ENCODE data around the gene ZNF221.
"Not testable (repeated sequence)": the region's sequence is repeated elsewhere in the genome, so short reads cannot be mapped to it uniquely, and the experiment has no call there.

The ZNF221 gene

DNA sequence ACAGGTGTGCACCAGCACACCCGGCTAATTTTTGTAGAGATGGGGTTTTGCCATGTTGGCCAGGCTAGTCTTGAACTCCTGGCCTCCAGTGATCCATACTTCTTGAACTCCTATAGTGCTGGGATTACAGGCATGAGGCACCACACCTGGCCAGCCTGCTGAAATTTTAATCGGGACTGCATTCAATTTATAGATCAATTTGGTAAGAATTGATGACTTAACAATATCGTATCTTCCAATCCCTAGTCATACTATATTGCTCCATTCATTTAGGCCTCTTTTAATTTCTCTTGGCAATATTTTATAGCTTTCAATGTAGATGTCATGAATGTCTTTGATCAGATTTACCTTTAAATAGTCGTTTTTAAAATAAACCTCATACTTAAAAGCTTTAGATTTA lies 10.3 kb upstream of the ZNF221 start:
- no peak overlapping the region for H3K9ac ChIP-seq (ENCODE audit: low read length)
- no peaks in the 10 kb centered on the region for H3K9me2 ChIP-seq (replicated peaks; ENCODE audit: insufficient read depth, low read length)
- H3K9me3 ChIP-seq (ENCODE audit: insufficient read depth, low read length), result peaks cover 7% of the 10 kb centered on the region
- H3F3A ChIP-seq (ENCODE audit: insufficient read depth), result no peaks in the 10 kb centered on the region
- H2AFZ ChIP-seq (ENCODE audit: low read depth, low read length, severe bottlenecking), result no peak overlapping the region
- no peaks in the 10 kb centered on the region for H3K27me3 ChIP-seq (ENCODE audit: low read length)
- no peaks in the 10 kb centered on the region for H4K20me1 ChIP-seq (ENCODE audit: low read depth, low read length)
- H3K4me3 ChIP-seq (ENCODE audit: insufficient read depth, low read length, poor library complexity, severe bottlenecking), result no peak overlapping the region
- no peak overlapping the region for H3K27ac ChIP-seq (ENCODE audit: low read depth, low read length)
- no peak overlapping the region for H3K4me2 ChIP-seq (ENCODE audit: low read depth, low read length, poor library complexity, severe bottlenecking)
- 0 out of 2 replicates have a peak, but pooled peaks cover 2% of the 10 kb centered on the region for H3K36me3 ChIP-seq (ENCODE audit: low read length)
- TF ChIP-seq EZH2phosphoT487 (conservative IDR thresholded peaks at IDR 0.05; ENCODE audit: low read length), result no peak
- TF ChIP-seq, protein P1, sequence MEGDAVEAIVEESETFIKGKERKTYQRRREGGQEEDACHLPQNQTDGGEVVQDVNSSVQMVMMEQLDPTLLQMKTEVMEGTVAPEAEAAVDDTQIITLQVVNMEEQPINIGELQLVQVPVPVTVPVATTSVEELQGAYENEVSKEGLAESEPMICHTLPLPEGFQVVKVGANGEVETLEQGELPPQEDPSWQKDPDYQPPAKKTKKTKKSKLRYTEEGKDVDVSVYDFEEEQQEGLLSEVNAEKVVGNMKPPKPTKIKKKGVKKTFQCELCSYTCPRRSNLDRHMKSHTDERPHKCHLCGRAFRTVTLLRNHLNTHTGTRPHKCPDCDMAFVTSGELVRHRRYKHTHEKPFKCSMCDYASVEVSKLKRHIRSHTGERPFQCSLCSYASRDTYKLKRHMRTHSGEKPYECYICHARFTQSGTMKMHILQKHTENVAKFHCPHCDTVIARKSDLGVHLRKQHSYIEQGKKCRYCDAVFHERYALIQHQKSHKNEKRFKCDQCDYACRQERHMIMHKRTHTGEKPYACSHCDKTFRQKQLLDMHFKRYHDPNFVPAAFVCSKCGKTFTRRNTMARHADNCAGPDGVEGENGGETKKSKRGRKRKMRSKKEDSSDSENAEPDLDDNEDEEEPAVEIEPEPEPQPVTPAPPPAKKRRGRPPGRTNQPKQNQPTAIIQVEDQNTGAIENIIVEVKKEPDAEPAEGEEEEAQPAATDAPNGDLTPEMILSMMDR (IDR thresholded peaks at IDR 0.05; ENCODE audit: insufficient read depth, low read length, poor library complexity, severe bottlenecking), result no peak
- H3K79me2 ChIP-seq (ENCODE audit: insufficient read depth, low read length), result no peaks in the 10 kb centered on the region

DNA sequence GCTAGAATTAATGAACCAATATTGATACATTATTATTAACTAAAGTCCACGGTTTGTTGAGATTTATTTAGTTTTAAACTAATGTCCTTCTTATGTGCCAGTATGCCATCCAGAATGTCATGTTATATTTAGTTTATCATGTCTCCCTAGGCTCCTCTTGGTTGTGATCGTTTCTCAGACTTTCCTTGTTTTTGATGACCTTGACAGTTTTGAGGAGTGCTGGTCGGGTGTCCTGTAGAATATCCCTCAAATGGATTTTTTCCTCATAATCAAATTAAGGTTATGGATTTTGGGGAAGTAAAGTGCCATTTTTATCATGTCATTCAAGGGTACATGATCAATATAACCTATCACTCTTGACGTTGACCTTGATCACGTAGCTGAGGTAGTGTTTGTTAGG lies 9.8 kb upstream of the ZNF221 start:
- H3F3A ChIP-seq (ENCODE audit: insufficient read depth), result no peaks in the 10 kb centered on the region
- no peaks in the 10 kb centered on the region for H3K9me2 ChIP-seq (replicated peaks; ENCODE audit: insufficient read depth, low read length)
- H3K4me3 ChIP-seq (ENCODE audit: insufficient read depth, low read length, poor library complexity, severe bottlenecking), result no peak overlapping the region
- no peak overlapping the region for H3K27ac ChIP-seq (ENCODE audit: low read depth, low read length)
- no peaks in the 10 kb centered on the region for H3K79me2 ChIP-seq (ENCODE audit: insufficient read depth, low read length)
- TF ChIP-seq, protein P1 (IDR thresholded peaks at IDR 0.05; ENCODE audit: insufficient read depth, low read length, poor library complexity, severe bottlenecking), result no peak
- TF ChIP-seq EZH2phosphoT487 (conservative IDR thresholded peaks at IDR 0.05; ENCODE audit: low read length), result no peak
- H4K20me1 ChIP-seq (ENCODE audit: low read depth, low read length), result no peaks in the 10 kb centered on the region
- no peak overlapping the region for H2AFZ ChIP-seq (ENCODE audit: low read depth, low read length, severe bottlenecking)
- no peaks in the 10 kb centered on the region for H3K27me3 ChIP-seq (ENCODE audit: low read length)
- H3K9ac ChIP-seq (ENCODE audit: low read length), result no peak overlapping the region
- H3K36me3 ChIP-seq (ENCODE audit: low read length), result 0 out of 2 replicates have a peak, but pooled peaks cover 2% of the 10 kb centered on the region
- no peak overlapping the region for H3K4me2 ChIP-seq (ENCODE audit: low read depth, low read length, poor library complexity, severe bottlenecking)
- peaks cover 7% of the 10 kb centered on the region for H3K9me3 ChIP-seq (ENCODE audit: insufficient read depth, low read length)

DNA sequence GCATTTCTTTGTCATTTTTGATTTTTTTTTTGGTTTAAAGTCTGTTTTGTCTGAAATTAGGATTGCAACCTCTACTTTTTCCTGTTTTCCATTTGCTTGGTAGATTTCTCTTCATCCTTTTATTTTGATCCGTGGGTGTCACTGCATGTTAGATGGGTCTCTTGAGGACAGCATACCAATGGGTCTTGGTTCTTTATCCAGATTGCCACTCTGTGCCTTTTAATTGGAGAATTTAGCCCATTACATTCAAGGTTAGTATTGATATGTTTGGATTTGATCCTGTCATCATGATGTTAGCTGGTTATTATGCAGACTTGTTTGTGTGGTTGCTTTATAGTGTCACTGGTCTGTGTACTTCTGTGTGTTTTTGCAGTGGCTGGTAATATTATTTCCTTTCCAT lies 3.6 kb upstream of the ZNF221 start:
- H4K20me1 ChIP-seq (ENCODE audit: low read depth, low read length); H3F3A ChIP-seq (ENCODE audit: insufficient read depth); H3K4me3 ChIP-seq (ENCODE audit: insufficient read depth, low read length, poor library complexity, severe bottlenecking); H2AFZ ChIP-seq (ENCODE audit: low read depth, low read length, severe bottlenecking); H3K27ac ChIP-seq (ENCODE audit: low read depth, low read length); H3K9me3 ChIP-seq (ENCODE audit: insufficient read depth, low read length); H3K79me2 ChIP-seq (ENCODE audit: insufficient read depth, low read length); H3K36me3 ChIP-seq (ENCODE audit: low read length); H3K9ac ChIP-seq (ENCODE audit: low read length); H3K27me3 ChIP-seq (ENCODE audit: low read length); H3K4me2 ChIP-seq (ENCODE audit: low read depth, low read length, poor library complexity, severe bottlenecking); H3K9me2 ChIP-seq (replicated peaks; ENCODE audit: insufficient read depth, low read length): not testable (repeated sequence)

DNA sequence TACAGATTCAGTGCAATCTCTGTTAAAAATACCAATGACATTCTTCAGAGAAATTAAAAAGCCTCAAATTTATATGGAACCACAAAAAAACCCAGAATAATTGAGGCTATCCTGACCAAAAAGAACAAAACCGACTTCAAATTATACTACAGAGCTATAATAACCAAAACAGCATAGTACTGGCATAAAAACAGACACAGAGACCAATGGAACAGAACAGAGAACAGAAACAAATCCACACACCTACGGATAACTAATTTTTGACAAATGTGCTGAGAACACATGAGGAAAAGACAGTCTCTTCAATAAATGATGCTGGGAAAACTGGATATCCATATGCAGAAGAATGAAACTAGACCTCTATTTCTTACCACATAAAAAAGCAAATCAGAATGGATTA lies 1.2 kb upstream of the ZNF221 start:
- H3K27ac ChIP-seq (ENCODE audit: low read depth, low read length); H3K36me3 ChIP-seq (ENCODE audit: low read length); H3K79me2 ChIP-seq (ENCODE audit: insufficient read depth, low read length); H4K20me1 ChIP-seq (ENCODE audit: low read depth, low read length); H3K4me3 ChIP-seq (ENCODE audit: insufficient read depth, low read length, poor library complexity, severe bottlenecking); H3K9me2 ChIP-seq (replicated peaks; ENCODE audit: insufficient read depth, low read length); H3K9ac ChIP-seq (ENCODE audit: low read length); H3K27me3 ChIP-seq (ENCODE audit: low read length); H3K4me2 ChIP-seq (ENCODE audit: low read depth, low read length, poor library complexity, severe bottlenecking); H2AFZ ChIP-seq (ENCODE audit: low read depth, low read length, severe bottlenecking); H3K9me3 ChIP-seq (ENCODE audit: insufficient read depth, low read length); H3F3A ChIP-seq (ENCODE audit: insufficient read depth): not testable (repeated sequence)

Data from SU-DHL-6 (cell line).